ENCODE data around the gene TEPSIN.

- TF ChIP-seq, protein P1, sequence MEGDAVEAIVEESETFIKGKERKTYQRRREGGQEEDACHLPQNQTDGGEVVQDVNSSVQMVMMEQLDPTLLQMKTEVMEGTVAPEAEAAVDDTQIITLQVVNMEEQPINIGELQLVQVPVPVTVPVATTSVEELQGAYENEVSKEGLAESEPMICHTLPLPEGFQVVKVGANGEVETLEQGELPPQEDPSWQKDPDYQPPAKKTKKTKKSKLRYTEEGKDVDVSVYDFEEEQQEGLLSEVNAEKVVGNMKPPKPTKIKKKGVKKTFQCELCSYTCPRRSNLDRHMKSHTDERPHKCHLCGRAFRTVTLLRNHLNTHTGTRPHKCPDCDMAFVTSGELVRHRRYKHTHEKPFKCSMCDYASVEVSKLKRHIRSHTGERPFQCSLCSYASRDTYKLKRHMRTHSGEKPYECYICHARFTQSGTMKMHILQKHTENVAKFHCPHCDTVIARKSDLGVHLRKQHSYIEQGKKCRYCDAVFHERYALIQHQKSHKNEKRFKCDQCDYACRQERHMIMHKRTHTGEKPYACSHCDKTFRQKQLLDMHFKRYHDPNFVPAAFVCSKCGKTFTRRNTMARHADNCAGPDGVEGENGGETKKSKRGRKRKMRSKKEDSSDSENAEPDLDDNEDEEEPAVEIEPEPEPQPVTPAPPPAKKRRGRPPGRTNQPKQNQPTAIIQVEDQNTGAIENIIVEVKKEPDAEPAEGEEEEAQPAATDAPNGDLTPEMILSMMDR (IDR thresholded peaks at IDR 0.05): no peak
- no peak for TF ChIP-seq POLR2A (IDR thresholded peaks at IDR 0.05)
Measured at GRCh38 chr17:81233316-81233715, 5.5 kb downstream of the TEPSIN start.

Measured in esophagus squamous epithelium (tissue), 4 donors.